OCI-LY3 (cell line): ENCODE data around the gene NR3C2.

Experiments
- EZH2phosphoT487 ChIP-seq: fragments of 200-600 bp; shearing (Covaris generic); IDR thresholded peaks from 2 replicates; pipeline ENCODE4 v1.6.1; 2018; ENCODE audit warnings: antibody characterized with exemption, mixed run types, low read depth
- TF ChIP-seq, protein P1 (sequence below): fragments of 200-600, 300-600 bp; sonication (generic); IDR thresholded peaks from 2 replicates; pipeline ENCODE4 v1.5.1; 2014; ENCODE audit warnings: antibody characterized with exemption, low read length, low read depth

DNA sequence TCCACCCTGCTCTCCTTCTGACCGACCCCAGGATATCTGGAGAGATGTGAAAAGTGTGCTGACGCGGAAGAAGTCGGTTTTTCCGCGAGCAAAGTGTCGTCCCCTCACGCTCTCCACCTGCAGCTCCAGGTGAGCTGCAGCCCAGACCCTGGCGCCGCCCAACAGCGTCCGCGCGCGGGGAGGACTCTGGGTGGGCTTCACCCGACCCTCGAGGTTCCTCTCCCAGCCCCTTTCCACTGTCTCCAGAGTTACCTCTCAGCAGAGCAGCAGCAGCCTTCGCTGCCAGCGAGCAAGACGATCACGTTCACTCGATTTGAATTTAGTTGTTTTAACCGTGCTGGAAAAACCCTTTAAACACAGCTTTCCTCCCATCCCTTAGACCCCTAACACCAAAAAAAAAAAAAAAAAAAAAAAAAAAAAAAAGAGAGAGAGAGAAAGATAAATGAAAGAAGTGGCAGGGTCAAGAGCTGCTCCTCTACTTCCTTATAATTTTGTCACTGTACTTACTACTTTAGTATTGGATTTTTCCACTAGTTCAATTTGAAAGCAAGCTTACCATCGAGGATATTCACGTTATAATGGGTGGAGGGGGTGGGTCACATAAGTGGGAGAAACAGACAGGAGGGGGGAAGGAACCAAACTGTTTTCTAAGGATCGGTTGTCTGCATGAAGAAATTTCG is 758 bp upstream of the NR3C2 start:
- TF ChIP-seq, protein P1, sequence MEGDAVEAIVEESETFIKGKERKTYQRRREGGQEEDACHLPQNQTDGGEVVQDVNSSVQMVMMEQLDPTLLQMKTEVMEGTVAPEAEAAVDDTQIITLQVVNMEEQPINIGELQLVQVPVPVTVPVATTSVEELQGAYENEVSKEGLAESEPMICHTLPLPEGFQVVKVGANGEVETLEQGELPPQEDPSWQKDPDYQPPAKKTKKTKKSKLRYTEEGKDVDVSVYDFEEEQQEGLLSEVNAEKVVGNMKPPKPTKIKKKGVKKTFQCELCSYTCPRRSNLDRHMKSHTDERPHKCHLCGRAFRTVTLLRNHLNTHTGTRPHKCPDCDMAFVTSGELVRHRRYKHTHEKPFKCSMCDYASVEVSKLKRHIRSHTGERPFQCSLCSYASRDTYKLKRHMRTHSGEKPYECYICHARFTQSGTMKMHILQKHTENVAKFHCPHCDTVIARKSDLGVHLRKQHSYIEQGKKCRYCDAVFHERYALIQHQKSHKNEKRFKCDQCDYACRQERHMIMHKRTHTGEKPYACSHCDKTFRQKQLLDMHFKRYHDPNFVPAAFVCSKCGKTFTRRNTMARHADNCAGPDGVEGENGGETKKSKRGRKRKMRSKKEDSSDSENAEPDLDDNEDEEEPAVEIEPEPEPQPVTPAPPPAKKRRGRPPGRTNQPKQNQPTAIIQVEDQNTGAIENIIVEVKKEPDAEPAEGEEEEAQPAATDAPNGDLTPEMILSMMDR: no peak
- TF ChIP-seq EZH2phosphoT487: no peak
